AG04450 (cell line): Measurements from ENCODE around the gene ARHGAP26. TPM values are rescaled to one million over a fixed set of nuclear protein-coding genes. Genes with fewer than 3 reads are reported as not detected.
"Not testable (repeated sequence)": the region's sequence is repeated elsewhere in the genome, so short reads cannot be mapped to it uniquely, and the experiment has no call there.

ENCODE experiments used
- CTCF ChIA-PET: fragments of 300-600, 350-600 bp; formaldehyde crosslinking; extraction: SDS; loops from one replicate; lab custom pipeline; 2022; ENCODE audit warnings: antibody characterized with exemption, inconsistent platforms; lab: Charles Lee
- POLR2A ChIA-PET: fragments of 350-600 bp; formaldehyde crosslinking; extraction: SDS; loops from one replicate; lab custom pipeline; 2021; ENCODE audit warnings: antibody characterized with exemption, inconsistent platforms; lab: Yijun Ruan, JAX
- DNase-seq: peaks from one replicate; pipeline ENCODE4 v3.0.0-alpha.2; 2011; ENCODE audit warnings: low read depth, low spot score
- H3K27ac ChIP-seq: one replicate; pipeline ENCODE4 v1.5.1; 2012; ENCODE audit warnings: low read depth, low read length, control low read depth
- H3K27me3 ChIP-seq: one replicate; pipeline ENCODE4 v1.6.0; 2012; ENCODE audit warnings: low read length; ENCODE audit not compliant: control insufficient read depth, insufficient read depth
- H3K4me3 ChIP-seq: 2 replicates; pipeline ENCODE4 v1.5.1; 2011; ENCODE audit warnings: mild to moderate bottlenecking, low read depth, low read length, control low read depth
- H3K9me3 ChIP-seq: 2 replicates; pipeline ENCODE4 v1.5.1; 2012; ENCODE audit warnings: low read length; ENCODE audit not compliant: control insufficient read depth, insufficient read depth
- CTCF ChIP-seq: IDR thresholded peaks from 2 replicates; pipeline ENCODE4 v1.5.1; 2011; ENCODE audit warnings: low read depth, low read length, control low read depth, inconsistent platforms
- polyA plus RNA-seq: library from polyadenylated mRNA; depleted of rRNA; stranded (reverse); fragments of >200 nt; gene quantifications from 2 replicates; pipeline ENCODE4 v1.2.3, GENCODE V29; 2011

Gene ARHGAP26
- polyA plus RNA-seq, 1 experiment = 0.56 TPM

DNA sequence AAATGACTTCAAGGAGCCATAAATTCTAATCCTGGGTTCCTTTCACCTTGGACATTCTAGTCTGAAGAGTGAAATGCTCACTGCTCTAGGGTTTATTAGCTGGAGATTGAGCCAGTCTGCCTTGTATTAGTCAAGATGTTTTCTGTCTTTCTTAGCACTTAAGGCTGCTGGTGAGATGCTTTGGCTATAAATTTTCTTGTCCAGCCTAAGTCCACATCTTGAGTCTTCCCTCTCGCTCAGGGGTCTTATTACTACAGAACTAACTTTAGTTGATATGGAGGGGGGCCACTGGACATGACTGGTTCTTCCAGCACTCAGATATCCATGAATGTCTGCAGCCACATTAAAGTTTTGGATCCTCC, 316.4 kb downstream of the ARHGAP26 start:
- Histone ChIP-seq H3K4me3 (no peak overlapping the region), H3K27me3 (no peaks in the 10 kb centered on the region), H3K27ac (no peak overlapping the region), H3K9me3 (no peaks in the 10 kb centered on the region)
- no peak for TF ChIP-seq CTCF
- CTCF ChIA-PET = interaction anchor here (1.3 kb wide), 1 partner anchor 7 kb away, joined by 3 read pairs; no protein-coding TSS in a partner anchor
- DNase-seq = no peak
- POLR2A ChIA-PET = no interaction called here

DNA sequence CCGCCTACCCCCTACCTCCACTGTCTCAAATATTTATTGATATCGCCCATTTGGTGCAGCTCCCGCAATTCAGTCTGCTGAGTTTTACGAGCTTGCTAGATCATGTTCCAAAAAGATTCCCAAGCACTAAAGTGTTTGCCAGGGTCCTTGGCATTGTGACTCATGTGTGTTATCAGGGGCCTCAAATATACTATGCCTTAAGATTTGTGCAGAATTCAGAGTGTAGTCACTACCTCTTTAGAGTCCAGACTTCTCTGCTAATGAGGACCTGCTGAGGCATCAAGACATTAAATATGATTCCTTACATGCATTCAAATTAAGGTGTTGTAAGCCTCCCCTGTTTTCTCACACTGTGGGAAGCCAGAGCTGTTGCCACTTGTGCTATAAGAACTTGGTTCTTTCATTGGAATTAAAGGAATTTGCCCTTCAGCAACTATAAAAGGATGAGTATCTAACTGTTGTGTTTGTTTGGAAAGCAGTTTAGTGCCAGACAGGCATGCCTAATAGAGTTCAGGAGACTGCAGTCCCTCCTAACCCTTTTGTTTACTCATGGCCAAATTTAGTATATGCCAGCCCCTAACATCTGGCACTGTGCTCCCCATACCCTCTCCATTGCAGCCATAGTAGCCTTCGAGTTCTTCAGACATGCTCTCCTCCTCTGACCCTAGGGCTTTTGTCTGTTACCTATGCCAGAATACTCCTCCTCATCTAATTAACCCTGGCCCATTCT, 316.9 kb downstream of the ARHGAP26 start:
- Histone ChIP-seq H3K27me3 (no peaks in the 10 kb centered on the region), H3K27ac (no peak overlapping the region), H3K4me3 (no peak overlapping the region), H3K9me3 (no peaks in the 10 kb centered on the region)
- DNase-seq = no peak
- ChIA-PET CTCF (no interaction called here), POLR2A (no interaction called here)
- no peak for TF ChIP-seq CTCF

GRCh38 chr5:143088702-143089101, 318.5 kb downstream of the ARHGAP26 start:
- DNase-seq, H3K4me3 ChIP-seq, H3K27me3 ChIP-seq, CTCF ChIA-PET, H3K27ac ChIP-seq, H3K9me3 ChIP-seq, POLR2A ChIA-PET: not testable (repeated sequence)

DNA sequence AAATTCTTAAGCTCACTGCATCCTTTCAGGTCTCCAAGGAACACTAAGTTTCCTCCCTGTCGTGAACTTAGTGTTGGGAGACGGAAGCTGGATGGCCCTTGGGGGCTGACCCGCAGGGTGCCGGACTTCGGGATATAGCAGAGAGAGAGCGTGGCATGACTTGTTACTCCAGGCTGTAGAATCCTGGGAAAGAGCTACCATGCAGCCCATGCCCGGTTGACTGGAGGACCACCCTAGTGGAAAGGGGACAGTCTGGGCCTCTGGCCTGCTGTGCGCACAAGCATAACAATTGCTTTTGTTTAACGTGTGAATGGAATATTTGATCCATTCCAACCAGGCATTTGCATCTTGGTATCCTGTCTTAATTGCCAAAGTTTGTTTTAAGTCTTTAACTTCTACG, 319.9 kb downstream of the ARHGAP26 start:
- H3K4me3 ChIP-seq, H3K27ac ChIP-seq, POLR2A ChIA-PET, CTCF ChIA-PET, H3K27me3 ChIP-seq, H3K9me3 ChIP-seq, DNase-seq: not testable (repeated sequence)

GRCh38 chr5:143092711-143093451, 322.7 kb downstream of the ARHGAP26 start:
- H3K27me3 ChIP-seq, H3K4me3 ChIP-seq, H3K27ac ChIP-seq, DNase-seq, POLR2A ChIA-PET, CTCF ChIA-PET, H3K9me3 ChIP-seq: not testable (repeated sequence)

GRCh38 chr5:143093452-143094086, 323.4 kb downstream of the ARHGAP26 start:
- ChIA-PET CTCF (interaction anchor here (0.9 kb wide), 1 partner anchor 8 kb away, joined by 3 read pairs; no protein-coding TSS in a partner anchor), POLR2A (no interaction called here)
- no peak overlapping the region for H3K27ac ChIP-seq
- DNase-seq = no peak
- H3K27me3 ChIP-seq = no peaks in the 10 kb centered on the region
- TF ChIP-seq CTCF = no peak
- no peaks in the 10 kb centered on the region; the same call in 1 of the 2 replicates for H3K9me3 ChIP-seq
- H3K4me3 ChIP-seq = no peak overlapping the region; the same call in 1 of the 2 replicates
